GM18907 (cell line): ENCODE measurements around the gene PPP2R2C.
A peak's percentile ranks its signal among the peaks of the same experiment; 100 is the strongest.

Experiments used
- ATAC-seq: cut with Tn5 transposase; IDR thresholded peaks from one replicate; pipeline ENCODE4 v1.9.1; 2021; ENCODE audit warnings: mild to moderate bottlenecking, moderate library complexity; ENCODE audit not compliant: unreplicated experiment

The PPP2R2C gene

GRCh38 chr4:6292376-6293096 lies 179.9 kb downstream of the PPP2R2C start:
- ATAC-seq = no peak

GRCh38 chr4:6291784-6292297 lies 180.6 kb downstream of the PPP2R2C start:
- ATAC-seq = no peak

DNA sequence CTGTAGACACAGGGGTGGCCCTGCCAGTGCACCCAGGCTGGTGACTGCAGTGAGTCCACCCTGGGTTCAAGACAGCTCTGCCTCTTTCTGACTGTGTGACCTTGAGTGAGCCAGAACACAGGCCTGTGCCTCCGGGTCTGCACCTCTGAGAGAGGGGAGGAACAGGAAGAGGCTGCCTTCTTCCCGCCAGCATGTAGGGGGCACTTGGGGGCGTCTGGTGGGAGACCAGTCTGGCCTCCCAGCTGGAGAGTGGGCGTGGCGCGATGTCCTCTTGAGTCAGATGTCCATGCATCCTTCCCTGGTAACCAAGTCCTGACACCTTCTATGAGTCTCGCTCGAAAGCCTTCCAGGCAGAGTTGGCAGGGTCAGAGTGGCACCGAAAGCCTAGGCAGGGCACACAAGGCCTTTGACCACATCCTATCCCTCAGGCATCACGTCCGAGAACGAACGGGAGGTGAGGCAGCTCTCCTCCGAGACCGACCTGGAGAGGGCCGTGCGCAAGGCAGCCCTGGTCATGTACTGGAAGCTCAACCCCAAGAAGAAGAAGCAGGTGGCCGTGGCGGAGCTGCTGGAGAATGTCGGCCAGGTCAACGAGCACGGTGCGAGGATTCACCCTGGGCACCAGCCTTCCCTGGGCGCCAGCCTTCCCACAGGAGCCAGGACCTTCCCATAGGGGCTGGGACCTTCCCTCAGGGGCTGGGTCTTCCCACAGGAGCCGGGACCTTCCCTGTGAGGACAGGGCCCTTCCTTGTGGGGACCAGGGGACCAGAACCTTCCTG lies 181.5 kb downstream of the PPP2R2C start:
- ATAC-seq = no peak

DNA sequence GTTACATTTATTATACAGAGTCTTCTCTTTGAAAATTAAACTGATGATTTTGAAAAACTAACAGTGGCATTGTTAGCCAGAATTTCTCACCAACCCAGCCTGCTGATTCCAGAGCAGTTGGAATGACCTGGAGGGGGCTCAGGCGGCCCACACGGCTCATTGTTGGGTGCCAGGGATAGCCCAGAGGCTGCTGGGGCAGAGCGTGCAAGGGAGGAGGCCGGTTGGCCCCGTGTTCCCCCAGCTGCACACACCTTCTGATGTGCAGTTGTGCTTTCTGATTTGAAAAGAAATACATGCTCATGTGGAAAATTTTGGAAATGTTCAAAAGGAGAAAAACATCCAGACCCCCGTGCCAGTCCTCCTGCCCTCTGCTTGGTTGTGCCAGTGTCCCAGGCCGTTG lies 182.2 kb downstream of the PPP2R2C start:
- ATAC-seq = no peak

DNA sequence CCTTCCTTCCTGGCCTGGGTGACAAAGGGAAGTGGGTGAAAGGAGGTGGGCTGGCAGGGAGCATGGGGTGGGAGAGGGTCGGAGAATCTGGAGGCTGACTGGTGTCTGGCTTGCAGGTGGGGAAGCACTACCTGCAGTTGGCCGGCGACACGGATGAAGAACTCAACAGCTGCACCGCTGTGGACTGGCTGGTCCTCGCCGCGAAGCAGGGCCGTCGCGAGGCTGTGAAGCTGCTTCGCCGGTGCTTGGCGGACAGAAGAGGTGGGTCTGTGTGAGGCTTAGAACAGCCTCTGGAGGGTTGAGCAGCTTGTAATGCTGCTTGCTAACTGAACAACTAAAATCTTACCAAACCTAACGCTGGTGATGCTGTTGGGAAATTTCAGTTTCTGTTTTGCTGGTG lies 183.5 kb downstream of the PPP2R2C start:
- ATAC-seq = no peak

- no peak for ATAC-seq
Measured at GRCh38 chr4:6288342-6288741, 184.1 kb downstream of the PPP2R2C start.

- no peak for ATAC-seq
Measured at GRCh38 chr4:6287017-6287788, 185.2 kb downstream of the PPP2R2C start.

DNA sequence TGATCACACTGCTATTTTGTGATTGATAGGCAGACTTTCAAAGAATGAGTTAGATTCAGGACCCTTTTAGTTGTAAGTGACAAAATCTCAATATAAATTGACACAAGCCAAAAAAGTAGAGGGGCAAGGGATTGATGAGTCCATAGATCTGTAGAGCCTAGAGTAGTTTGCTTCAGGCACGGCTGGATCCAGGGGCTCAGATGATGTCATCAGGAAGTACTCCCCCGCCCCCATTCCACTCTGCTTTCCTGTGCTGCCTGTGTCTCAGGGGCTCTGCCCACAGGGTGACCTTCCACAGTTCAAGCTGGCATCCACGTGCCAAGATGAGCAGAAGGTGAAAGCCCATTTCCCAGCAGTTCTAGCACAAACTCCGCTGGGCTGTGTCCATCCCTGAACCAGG lies 189.1 kb downstream of the PPP2R2C start:
- ATAC-seq = no peak

DNA sequence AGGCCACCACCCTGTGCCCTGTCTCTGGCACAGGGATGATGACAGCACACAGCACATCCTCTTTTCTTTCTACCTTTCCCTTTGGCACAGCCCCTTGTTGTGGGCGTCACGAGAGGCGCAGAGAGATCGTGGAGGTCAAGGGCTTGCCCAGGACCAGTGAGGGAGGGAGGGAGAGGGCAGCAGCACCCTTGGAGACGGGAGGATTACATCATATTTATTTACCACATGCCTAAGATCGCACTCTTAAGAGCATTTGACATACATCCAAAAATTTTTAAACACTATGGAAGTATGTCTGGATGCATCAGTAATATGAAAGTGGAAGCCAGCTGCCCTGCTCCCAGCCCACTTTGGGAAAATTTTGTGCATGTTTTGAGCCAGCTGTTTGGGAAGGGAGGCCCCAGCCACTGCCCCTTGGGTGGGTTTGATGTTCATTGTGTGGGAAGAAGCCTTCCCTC lies 190.1 kb downstream of the PPP2R2C start:
- no peak for ATAC-seq

- ATAC-seq = no peak
Measured at GRCh38 chr4:6281436-6282313, 190.7 kb downstream of the PPP2R2C start.

- ATAC-seq = no peak
Measured at GRCh38 chr4:6280365-6280996, 191.9 kb downstream of the PPP2R2C start.

DNA sequence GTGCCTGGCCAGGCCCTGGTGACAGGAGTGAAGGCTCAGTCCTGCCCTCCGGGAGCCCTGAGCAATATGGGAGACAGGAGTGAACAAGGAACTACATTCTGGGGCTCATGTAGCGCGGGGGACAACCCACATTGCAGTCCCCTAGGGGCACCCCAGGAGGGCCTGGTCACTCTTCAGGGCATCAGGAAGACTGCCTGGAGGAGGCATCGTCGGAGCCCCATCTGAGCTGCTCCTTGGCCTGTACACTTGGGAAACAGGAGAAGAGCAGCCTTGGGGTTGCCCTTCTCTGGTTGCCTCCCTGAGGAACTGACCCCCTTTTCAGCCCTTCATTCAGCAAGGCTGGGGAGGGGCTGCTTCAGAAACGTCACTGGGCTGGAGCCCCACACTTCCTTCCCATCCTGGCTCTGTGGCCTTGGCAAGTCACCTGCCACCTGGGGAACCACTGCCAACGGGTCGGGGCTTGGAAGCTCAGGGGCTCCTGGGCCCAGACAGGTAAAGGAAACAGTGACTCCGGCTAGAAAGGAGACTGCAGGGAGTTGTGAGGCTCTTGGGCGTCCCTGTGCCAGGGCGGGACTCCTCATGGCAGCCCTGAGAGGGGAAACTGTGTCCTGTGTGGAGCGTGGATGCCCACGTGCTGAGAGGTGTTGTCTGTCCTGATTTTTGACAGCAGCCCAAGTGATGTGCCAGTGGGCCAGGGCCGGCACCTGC lies 192.7 kb downstream of the PPP2R2C start:
- ATAC-seq = no peak

- peak; percentile 89 for ATAC-seq
Measured at GRCh38 chr4:6278801-6279197, 193.6 kb downstream of the PPP2R2C start.

- no peak for ATAC-seq
Measured at GRCh38 chr4:6277935-6278800, 194.2 kb downstream of the PPP2R2C start.

GRCh38 chr4:6277139-6277802 lies 195.1 kb downstream of the PPP2R2C start:
- no peak for ATAC-seq

GRCh38 chr4:6275898-6276806 lies 196.3 kb downstream of the PPP2R2C start:
- no peak for ATAC-seq

DNA sequence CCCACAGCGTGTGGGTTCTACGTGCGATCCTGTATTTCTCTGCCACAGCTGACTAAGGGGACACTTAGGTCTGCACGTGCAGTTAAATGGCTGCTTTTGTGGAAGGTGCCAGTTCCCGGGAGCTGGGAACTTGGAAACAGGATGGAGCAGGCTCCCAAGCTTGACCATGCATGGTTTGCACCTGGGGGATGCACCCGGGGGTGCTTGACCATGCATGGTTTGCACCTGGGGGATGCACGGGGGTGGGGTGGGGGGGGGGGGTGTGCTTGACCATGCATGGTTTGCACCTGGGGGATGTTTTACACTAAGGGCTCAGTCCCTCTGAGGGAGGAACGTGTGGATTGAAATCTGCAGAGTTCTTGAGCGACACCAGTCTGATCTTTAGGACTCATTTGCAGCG lies 197.1 kb downstream of the PPP2R2C start:
- ATAC-seq = no peak
